Suppressor macrophage treated with lipopolysaccharide for 1 hour (primary cell): ENCODE data around the gene DYSF.

Experiments
- DNase-seq, 3 donors: peaks; one replicate each; pipeline ENCODE4 v3.0.0-alpha.2; 2020 to 2022

Gene DYSF

DNA sequence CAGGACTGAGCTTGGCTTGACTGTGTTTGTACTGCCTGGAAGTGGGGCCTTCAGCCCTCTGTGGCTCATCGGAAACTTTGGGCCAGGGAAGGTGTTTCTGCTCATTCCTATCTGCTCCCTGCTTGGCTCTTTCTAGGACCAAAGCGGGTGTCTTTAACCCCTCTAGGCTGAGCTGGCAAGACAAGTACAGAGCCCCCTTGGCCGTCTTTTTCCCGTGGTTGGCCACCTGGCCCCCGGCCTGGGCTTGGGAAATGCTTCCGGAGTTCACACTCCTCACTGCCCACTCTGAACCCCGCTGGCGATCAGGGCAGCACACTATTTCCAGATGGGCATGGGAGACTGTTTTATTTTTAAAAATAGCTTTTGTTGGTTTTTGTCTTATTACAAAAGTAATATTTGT, 243.0 kb downstream of the DYSF start:
- no peak for DNase-seq

DNA sequence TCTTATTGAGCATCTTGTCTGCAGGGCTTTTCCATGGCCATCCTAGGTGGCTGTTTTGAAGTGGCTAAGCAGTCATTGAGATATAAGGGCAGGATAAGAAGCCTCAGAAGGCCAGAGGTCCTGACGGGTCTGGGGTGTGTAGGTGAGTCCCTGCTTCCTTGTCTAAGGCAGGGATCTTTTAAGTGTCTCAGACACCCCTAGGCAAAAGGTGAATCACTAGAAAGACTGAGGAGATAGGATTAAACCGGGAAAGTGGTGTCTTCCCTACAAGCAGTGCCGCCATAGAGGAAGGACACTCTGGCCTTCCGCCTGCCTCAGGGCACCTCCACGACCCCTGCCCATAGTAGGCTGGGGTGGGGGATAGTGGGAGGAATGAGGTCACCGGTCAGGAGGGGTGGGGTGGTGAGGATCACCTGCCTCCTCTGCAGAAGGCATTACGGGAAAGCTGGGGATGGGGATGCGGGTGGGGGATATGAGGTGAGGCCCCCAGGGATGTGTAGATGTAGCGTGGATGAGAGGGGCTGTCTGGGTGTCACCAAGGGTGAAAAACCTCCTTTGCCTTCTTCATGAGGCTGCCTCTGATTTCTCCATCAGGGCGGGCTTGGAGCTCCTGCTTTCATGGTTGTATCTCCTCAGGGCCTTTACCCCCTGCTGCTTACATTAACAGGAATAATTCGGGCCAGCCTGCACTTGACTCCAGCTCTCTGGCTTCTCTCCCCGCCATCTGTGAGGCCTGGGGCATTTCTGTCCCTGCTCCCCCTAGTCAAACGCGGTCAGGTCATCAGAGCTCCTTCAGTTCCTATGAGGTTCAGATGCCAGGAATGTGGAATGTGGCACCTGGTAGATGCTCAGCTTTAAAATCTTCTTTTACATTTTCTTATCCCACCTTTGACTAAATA, 244.0 kb downstream of the DYSF start:
- no peak for DNase-seq

DNA sequence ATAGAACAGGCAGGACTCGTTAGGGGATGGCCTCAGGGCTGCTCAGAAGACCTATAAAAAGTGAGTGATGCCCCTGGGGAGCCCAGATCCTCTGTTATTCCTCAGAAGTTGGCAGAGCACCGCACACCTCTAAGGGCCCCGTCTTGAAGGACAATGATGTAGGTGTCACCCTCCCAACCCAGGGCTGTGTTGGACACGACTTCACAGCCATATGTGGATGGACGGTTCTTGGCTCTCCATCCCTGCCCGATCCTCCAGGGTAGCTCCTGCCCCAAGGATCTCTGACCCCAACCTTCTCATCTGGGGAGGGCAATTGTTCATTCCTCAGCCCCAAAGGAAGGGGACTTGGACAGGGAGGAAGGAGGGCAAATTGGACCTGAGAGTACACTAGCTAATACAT, 246.1 kb downstream of the DYSF start:
- no peak for DNase-seq

DNA sequence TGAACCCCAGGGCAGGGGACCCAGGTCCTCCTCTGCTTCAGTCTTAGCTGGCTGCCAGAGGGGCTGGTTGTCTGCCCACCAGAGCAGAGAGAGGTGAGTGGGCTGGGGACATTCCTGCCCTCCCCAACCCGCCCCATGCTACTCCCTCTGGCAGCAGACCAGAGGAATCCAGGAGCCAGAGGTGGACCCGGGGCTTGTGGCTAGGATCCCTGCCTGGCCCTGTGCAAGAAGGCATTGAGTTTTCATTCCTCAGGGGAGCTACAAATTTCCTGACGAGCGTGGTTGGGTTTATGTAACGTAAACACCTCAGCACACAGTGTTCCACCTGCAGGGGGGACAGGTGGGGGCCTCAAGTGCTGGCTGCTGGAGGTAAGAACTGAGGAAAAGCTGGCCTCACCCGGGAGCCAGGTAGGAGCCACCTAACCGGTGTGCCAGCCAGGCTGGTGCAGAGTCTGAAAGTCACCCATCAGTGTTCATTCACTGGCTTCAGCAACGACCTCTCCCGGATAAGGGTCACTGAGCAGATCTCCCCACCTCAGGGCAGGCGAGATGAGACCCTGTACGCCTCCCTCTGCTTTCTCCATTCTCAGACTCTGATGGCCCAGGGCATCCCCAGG, 246.8 kb downstream of the DYSF start:
- no peak for DNase-seq

DNA sequence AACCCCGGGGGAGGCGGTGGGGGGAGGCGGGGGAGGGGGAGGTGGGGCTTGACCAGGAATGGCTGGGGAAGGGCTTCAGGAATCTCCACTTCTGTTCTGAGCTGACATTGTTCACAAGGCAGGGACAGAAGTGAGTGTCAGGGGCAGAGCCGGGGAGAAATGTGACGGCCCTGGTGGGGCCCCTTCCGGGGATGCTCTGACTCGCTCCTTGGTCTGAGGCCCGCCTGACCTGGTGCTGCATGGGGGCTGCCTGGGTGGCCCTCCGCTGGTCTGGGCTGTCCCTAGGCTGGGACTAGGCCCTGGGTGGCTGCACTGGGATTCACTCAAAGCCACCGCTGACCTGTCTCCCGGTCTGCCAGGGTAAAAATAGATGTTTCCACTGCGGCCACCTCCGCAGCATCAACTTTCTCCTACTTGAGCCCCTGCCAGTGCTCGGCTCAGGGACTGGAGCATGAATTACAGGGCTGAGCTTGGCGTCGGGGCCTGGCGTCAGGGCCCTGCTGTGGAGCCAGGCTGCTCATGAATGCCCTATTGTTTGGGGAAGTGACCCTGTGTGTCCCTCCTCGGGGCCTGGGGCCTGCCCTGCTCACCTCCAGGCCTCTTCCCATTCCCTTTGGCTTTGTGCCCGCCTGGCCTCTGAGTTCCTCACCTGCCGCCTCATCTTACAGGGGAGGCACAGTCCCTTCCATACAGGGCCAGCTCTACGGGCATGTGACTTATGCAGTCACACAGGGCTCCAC, 247.5 kb downstream of the DYSF start:
- no peak for DNase-seq

DNA sequence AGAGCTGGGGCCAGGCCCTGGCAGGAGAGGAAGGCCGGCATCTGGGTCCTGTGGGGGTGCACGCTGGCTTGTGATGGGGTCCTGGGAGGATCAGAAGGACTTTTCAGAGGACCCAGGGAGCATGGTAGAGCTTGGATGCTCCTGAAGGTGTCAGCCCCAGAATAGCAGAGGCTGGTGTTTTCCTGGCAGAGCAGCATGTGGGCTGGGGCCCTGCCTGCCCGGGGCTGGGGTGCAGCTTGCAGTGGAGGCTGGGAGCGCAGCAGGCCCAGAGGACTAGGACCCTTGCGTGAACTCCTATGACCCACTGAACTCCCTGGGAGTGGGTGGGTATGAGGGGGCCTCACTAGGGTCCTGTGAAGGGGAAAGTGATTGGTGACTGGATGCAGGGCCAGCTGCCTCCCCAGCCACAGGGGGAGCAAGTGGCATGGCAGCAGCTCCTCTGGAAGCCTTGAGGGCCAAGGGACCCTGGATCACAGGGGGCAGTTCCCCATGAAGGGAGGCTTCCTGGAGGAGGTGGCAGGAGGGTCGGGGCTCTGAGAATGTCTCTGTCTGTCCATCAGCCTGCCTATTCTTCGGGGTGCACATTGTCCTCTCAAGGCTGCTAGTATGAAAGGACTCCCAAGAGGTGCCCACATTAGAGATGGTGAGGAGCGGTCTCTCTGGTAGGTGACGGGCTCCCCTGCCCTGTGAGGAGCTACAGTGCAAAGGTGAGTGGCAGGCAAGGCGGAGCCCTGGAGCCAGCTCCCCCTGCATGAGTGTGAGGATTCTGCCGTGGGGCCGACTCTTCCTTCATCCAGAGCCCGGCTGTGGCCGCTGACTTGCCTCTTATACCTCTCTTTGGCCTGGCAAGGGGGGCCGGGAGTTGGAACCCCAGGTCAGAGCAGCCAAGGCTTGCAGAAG, 249.0 kb downstream of the DYSF start:
- no peak for DNase-seq

DNA sequence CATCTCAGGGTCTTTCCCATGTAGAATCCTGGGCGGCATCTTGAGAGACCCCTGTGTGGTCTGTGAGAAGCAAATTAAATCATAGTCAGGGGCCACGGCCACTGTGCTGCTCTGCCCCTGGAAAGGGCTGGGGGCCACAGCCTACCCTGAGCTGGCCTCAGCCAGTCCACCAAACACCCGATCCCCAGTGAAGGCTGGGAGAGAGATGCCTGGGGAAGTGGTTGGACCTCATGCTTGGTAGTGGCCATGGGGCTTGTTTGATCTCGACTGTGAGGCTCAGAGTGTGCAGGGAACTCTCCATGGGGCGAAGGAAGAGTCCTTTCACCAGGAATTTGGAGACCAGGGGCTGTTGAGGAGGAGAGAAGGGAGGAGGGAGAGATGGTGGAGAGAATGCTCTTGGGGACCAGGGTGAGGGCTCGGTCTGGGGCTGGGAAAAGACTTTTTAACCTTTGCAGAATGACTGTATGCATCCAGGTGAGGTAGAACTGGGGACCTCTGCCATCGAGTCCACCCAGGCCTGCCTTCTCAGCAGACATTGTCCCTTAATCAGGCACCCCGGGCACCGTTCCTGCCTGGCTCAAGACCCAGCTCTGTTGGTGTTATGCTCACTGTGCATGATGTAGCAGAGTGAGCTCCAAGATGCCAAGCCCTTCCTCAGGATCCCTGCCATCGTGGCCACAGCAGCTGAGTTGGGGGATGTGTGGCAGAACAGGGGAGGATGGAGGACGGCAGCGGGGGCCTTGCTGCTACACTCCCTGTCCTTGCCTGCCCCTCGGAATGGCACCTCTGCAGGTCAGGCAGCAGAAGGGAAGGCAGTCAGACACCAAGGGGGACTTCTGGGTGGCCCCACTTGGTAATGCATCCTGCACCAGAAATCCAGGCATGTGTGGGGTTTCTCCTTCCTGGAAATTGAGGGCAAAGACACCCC, 249.9 kb downstream of the DYSF start:
- no peak for DNase-seq

DNA sequence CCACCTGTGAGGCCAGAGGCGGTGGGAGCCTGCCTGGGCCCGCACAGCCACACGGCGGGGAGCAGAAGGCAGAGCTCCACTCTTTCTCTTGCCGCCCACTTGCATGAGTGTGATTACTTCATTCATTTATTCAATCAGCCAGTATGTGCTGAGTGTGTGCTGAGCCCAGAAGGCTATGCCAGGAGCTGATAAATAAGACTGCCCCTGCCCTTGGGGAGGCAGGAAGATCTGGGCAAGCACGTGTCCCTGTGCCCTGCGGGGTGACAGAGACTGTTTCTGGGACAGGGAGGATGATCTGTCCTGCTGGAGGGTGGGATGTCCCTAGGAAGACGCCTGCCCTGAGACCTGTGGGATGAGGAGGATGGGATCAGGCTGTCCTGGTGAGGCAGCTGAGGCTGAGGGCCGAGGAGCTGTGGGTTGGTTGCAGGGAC, 250.8 kb downstream of the DYSF start:
- no peak for DNase-seq

DNA sequence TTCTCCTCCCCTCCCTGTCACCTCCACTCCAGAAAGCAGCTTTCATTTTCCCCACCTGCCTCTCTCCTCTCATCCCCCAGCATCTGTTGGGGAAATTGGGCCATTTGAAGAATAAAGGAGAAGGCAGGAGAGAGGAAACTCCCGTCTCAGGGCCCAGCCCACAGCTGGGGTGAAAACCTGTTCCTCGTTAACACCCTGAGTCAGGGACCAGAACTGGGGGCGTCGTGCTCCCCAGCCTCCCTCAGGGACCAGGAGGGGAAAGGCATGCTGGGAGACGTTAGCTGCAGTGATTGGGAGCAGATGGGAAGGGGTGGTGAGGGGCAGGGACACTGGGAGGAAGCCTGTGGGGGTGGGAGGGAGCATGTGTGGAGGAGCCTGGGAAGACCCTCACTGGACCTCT, 251.3 kb downstream of the DYSF start:
- DNase-seq = no peak

DNA sequence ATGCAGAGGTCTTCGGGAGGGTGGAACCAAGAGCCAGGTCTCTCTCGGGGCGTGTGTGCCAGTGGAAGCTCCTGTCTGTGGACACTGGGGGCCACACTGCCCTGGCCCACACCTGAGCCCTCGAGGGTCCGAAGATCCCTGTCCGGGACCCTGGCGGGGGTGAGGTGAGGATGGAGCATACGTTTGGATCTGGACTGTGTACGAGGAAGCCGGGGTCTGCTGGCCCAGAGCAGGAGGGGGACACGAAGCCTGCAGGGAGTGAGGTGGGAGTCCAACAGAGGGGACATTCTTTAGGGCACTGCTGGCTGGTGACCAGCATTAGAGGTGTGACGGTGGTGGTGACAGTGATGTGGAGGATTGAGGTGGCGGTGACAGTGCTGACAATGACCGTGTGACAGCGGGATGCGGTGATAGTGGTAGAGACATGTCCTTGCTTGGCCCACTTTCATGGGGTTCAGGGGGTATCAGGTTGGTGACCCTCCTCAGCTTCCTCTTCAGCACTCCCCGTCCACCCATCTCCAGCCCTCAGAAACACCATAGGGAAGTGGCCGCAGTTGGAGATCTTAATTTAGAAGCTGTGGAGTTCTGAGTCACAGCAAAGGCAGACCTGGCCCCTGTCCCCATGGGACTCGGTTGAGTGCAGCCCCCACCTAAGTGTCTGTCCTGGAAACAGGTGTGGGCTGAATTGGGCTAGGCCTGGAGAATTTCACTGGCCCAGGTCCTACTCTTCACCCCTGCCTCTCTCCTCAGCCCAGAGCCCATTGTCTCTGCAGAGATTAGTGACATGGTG, 252.0 kb downstream of the DYSF start:
- no peak for DNase-seq

DNA sequence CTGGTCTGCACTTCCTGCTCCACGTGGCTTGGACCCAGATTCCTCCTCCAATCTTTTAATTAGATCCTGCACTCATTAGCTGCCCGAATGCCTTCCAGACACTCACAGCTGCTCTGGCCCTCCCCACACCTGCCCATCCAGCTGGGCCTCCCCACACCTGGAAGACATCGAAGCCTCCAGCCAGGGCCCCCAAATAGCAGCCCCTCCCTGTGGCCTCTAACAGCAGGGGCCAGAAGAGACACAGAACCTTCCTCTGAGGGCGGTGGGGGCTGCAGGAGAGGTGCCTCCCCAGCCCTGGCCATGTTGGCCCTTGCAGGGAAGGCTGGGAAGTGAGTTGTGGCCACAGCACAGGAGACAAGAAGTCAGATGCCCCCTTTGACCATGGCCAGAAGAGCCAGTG, 252.8 kb downstream of the DYSF start:
- no peak for DNase-seq

DNA sequence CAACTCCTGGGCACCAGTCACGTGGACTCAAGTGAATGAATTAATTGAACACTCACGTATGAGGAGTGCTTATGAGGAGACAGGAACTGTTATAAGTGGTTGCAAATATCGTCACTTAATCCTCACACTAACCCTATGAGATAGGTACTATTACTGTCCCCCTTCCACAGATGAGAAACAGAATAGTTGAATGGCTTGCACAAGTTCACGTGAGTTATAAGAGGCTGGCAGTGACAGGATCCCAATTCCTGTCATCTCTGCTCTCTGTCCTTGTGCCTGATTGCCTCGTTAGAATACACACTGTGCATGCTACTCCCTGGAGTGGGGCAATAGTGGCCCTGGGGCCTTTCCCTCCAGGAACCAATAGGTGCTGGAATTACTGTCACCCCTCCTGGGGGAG, 253.5 kb downstream of the DYSF start:
- no peak for DNase-seq

DNA sequence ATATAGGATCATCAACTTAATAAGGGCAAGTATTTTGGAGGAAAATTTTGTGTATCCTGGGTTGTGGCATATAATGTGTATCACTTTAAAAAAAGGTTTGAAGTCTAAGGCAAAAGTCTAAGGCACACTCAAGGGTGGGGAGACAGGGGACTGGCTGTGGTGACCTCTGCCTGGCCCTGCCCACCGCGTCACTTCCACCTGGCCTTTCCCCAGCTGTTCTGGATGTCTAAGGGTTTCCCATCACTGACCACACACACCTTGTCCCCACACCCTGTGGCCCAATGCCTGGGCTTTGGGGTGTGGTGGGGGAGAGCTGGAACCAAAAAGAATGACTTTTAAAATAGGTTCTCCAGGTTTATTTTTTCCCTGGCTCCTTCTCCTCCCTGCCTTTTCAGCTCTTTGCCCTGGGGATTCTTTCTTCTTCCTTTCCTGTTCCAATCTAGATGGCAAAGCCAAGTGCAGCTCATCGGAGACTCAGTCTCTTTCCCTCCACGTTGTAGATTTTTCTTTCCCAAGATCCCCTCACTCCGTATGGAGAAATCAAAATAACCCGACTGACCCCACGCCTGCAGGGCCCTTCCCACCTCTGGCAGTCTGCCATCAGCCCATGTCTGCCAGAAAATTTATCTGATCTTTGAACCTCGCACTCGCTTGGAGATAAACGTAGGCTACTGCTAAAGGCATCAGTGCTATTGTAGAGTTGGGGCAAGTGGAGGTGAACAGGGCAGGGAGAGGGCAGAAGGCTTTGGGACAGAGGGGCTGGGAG, 257.2 kb downstream of the DYSF start:
- no peak for DNase-seq

DNA sequence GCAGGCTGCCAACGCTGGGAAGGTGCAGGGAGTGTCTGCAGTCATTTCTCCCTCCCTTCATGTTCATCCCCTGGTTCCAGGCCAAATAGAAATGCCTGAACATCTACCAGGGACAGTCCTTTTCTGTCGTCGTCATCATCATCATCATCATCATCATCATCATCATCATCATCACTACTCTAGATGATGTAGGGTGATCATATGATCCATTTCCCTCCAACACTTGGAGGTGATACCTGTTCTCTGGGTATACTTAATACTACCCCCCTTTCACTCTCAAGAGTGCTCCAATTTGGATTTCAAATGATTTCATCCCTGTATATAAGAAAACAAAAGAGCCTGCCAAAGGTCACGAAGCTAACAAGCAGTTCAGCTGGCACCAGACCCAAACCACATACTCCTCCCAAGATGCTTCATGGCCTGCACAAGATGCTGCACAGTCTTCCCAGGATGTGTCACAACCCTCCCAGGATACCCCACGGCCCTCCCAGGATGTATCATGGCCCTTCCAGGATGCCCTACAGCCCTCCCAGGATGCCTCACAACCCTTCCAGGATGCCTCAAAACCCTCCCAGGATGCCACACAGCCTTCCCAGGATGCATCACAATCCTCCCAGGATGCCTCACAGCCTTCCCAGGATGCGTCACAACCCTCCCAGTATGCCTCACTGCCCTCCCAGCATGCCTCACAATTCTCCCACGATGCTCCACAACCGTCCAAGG, 257.9 kb downstream of the DYSF start:
- DNase-seq = no peak

DNA sequence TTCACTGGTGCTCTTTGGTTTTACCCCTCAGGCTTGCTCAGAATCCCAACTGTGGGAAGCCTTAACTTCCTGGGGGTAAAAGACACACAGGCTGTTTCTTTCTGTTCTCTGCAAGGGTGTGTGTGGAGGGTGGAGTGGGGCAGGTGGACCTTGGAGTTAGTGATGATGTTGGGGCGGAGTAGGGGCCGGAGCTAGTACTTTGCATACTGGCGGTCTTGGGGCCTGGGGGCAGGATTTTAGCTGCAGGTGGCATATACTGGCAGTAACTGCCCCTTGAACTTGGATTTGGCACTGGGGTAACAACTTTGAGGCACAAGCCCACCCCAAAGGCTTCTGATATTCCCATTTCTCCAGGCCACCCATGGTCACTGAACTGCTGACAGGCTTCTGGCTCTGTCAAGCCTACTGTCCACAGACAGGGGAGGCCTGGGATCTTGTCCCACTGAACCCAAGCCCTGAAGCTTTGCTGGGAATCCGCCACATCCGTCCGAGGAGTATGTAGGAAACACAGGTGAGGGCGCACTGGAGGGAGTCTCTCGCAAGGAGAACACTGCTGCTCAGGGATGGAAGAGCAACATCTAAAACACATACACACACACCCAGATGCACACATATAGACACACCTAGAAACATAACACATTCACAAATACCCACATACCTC, 258.9 kb downstream of the DYSF start:
- DNase-seq = no peak

DNA sequence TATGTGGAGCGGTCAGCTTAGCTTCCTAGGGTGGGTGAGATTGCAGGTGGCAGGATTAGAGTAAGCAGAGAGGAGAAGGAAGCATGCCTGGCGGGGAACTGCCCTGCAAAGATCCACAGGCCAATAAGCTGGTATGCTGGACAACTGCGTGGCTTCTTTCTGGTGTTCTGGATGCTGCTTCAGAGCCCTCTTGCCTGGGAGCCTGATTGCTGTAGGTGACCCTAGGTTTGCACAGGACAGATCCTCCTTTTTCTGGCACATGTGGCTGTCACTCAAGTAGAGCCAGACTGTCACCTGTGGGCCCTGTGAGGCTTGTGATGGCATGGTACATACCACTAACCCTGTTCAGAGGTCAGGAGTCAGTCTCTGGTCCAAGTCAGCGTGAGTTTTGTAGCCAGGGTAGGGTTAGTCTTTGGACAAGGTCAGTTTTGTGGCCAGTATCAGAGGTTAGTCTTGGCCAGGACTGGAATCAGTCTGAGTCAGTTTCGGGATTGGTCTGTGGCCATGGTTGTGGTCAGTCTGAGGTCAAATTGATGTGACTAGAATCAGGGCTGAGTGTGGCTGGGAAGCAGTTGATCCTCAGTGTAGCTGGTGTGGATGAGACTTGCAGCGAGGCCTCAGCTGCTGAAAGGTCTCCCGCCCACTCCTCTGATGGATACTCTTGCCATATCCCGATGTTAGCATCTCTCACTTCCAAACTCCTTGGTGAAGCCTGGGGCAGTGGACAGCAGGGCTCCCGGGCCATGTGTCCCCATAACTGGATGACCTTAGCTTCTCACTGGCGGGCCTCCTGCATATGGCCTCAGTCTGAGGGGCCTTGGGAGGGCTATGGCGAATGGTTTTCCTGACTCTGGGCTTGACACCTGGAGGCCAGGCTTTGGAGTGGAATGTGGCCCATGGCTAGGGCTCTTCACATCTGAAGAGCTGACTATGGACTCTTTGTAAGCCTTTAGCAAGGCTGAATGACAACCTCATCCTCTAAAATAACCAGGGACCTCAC, 260.5 kb downstream of the DYSF start:
- no peak for DNase-seq

DNA sequence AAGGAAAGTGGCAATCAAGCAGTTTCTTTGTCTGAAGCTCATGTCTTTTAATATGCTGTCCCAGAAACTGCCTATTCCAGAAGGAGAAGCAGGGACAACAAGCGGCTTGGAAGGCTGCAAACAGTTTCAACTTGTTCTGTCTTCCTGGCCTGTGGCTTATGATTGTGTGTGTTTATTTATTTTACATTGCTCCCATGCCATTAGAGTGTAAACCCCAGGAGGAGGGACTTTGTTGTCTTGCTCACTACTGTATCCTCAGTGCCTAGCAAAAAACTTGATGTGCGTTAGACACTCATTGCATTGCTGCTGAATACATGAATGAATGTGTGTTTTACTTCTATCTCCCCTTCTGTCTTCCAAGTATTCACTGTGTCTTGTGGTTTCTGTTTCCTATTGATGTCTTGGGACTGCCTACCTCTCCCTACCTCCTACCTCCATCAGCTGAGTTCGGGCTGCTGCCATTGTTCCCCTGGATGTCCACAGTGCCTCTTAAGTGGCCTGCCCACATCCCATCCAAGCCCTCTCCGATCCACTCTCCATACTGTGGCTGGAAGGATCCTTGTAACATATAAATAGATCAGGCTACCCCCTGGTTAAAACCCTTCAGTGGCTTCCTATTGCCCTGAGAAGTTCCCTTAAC, 261.4 kb downstream of the DYSF start:
- DNase-seq = no peak
